Epidermal melanocyte (primary cell): Measurements from ENCODE around the gene EPHX1.

Source experiments
- DNase-seq: peaks from one replicate; pipeline ENCODE4 v3.0.0; 2011; ENCODE audit warnings: low spot score; ENCODE audit not compliant: insufficient read length

The EPHX1 gene

DNA sequence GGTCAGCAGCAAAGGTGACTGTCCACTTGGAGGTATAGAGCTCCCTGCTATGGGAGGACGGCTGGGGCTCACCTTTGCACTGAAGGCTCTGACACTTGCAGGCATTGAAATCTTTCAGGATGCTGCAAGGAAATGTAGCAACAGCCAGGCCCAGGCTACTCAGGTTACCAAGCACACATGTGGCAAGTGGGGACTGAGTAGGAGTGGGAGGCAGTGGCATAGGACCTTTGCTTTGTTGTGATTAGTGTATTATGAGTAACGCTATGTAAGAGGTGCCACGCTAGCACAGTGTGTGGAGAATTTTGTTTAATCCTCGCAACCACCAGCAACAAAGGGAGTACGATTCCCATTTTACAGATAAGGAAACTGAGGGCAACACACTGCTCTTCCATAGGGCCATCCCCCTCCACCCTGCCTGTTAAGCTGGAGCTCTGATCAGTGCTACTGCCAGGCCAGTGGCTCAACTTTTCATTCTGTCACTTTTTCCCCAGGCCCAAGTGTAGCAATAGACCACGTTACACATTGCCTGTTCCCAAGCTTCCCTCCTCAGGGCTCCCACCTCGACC is 51.0 kb downstream of the EPHX1 start:
- no peak for DNase-seq

DNA sequence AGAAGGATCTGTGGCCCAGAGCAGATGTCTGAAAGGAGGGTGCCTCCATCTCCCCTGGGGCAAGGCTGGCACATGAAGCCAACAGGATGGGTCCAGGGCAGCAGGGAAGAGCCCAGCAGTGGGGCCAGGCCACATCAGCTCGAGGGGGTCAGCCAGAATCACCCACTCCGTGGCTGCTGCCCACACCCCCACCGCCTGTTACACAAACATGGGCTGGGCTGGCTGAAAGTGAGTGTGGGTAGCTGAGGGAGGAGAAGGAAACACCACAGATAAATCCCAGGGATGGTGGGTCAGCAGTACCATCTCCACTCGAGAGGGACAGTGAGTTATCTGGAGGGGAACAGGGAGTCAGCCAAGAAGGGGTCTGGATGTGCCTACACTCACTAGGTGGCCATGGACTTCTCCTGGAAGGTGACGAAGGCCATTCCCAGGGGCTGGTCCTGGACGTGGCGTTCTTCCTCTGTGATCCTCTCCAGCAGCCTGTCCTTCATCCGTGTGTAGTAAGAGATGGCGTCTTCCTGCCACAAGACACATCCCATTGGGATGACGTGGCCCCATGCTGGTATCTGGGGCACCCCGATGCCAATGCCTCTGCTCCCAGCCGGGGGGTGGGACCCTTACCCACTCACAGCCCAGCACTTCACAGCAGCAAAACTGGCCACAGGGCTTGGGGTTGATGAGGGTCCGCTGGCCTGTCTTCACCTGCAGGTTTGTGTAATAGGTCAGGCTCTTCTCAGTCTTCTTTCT is 52.1 kb downstream of the EPHX1 start:
- DNase-seq: no peak

DNA sequence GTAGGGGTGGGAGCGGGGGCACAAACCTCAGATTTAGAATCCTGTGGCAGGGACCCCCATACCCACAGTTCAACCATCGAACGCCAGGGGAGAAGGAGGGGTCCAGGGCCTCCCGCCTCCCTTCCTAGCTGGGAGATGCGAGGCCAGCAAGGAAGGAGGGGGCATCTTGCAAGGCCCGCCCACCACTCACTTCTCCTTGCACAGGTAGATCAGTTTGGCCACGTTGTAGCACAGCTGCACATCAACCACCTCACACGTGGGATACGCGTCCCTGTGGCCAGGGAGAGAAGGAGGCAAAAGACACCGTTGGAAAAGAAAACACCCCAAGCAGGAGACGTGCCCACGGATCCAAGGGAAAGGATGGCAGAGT is 52.6 kb downstream of the EPHX1 start:
- DNase-seq: no peak

DNA sequence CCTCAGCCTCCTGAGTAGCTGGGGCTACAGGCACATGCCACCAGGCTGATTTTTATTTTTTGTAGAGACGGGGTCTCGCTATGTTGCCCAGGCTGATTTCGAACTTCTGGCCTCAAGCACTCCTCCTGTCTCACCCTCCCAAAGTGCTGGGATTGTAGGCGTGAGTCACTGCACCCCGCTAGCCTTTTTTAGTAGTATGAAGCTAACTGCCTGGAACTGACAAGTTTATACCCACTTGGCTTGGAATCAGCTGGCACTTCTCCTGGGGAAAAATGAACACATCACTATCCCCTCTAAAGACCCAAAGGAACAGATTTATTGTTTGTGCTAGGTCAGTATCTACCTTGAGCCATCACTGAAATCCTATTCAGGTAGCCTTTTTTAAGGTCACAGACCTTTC is 53.2 kb downstream of the EPHX1 start:
- no peak for DNase-seq

DNA sequence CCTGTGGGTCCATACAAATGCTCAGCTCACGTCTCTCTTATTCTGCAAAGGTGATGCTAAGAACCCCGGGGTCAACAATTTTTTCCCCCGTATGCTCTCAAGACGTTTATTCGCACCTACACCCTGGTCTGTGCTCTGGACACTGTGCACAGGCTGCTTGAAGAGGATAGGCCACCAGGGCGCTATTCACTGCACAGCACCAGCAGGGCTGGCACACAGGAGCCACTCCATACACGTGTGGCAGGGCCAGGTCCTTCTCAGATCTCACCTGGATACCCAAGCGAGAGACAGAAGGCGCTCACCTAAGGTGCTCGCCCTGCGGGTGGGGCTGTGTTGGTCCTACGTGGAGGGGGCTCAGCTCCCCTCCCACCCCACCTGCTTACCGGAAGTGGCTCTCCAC is 55.6 kb downstream of the EPHX1 start:
- DNase-seq: no peak

DNA sequence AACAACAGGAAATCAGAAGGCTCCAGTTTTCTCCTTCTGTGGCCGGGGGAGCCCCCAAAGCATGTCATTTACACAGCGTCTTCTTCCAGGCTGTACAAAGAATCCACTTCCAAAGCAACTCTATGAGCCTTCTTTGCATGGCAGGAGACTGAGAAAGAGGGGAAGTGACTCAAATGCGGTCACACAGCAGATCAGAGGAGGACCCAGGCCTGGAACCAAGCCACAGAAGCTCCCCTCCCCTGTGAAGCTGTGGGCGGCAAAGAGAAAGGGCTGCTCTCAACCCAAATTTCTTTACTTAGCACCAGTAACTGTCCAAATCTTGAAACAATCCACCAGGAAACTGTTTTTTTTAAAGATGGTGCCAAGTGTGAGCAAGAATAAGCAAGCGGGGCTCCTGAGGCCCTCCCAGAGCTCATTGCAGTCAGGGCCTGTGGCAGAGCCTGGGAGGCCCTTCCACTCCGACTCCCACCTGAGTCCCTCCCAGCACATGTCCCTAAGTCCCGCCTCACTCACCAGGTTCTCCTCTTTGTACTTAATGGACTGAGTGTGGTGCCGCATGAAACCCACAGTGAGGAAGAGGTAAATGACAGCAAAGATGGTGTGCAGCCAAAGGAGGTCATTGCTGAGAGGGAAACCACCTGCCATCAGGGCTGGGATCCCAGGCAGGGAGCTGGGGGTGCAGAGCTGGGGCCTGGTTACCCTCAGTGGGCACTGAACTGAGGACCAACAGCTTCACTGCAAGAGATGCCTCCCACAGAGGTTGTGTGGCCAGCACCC is 56.3 kb downstream of the EPHX1 start:
- no peak for DNase-seq

DNA sequence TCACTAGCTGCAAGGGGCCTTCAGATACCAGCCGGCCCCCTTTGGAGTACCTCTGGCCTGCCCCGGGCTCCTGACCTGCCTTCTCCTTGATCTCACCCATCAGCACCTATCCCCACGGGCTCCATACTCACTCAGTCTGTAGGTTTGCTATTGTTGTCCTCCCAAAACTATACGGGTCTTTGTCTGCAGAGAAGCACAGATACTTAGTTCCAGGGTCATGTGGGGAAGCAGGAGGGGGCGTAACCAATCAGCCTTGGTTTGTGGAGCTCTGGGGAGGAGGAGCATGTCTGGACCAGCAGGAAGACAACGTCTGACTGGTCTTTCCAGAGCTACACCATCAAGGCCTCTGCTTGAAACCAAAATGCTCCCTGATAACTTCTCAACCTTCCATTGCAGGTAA is 57.1 kb downstream of the EPHX1 start:
- no peak for DNase-seq

DNA sequence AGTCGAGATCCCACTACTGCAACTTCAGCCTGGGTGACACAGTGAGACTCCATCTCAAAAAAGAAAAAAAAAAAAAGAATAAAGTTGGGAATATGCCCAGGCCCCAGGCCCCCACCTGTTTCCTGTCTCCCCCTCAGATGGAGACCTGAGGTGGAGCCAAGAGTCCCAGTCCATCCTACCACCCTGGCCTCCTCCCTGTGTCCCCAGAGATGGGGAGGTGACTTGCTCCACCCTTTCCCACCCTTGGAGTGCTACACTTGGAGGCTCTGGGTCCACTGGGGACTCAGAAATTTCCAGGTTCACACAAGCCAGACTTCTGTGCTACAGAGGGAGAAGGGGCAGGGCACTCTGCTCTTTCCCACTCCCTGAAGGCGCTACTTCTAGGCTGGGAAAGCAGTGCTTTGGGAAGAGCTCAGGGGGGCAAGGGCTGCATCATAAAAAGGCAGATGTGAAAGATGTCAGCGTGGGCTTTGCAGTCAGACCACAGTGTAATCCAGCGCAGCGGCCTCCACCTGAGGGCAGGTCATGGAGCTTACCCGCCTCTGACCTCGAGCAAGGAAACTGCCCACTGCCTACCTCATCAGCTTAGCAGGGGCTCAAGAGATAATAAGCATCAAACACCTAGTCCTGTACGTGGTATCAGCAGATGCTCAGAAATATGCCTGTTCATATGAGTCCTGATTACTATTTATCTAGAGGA is 58.9 kb downstream of the EPHX1 start:
- no peak for DNase-seq

DNA sequence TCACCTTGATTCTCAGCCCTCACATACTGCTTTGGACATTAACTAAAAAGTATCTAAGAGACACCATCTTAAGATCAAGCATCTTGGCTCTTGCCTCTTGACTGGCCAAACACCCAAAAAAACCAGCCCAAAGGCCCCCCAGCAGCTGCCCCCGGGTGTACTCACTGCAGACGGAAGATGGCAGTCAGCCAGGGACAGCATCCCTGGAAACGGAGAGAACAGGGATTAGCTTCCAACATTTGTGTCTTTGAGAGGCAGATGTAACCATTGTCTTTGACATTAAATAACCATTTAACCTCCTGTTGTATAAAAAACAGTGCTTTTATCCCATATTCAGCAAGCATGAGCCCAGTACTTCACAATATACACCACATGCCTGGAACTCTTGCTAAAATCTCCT is 61.0 kb downstream of the EPHX1 start:
- no peak for DNase-seq

DNA sequence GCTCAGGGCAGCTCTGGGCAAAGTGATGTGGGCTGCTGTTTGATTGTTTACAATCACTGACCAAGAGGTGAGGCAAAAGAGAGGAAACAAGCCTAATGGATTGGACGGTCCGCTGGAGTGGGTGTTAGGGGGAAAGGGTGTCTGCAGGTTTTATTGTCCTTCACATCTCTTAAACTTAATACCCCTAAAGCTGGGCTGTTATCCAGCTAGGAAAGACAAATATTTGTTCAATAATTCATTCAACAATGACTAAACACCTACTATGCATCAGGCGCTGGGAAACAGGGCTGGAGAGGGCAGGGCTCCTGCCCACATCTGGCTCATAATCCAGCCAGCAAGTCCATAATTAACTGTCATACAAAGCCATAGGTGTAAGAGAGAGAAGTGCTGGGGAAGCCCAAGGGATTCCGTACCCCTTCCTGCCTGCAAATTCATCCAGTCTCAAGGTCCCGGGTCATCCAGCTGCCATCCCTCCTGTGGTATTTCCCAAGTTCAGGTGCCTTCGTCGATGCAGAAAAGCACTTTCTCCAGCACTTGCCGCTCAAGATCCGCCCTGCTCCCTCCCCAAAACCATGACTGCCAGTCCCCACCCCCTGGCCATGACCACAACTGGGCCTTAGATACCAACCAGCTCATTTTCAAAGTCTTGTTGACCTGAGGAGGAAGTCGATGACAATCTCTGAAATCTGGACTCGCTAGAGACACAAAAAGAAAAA is 61.6 kb downstream of the EPHX1 start:
- no peak for DNase-seq

DNA sequence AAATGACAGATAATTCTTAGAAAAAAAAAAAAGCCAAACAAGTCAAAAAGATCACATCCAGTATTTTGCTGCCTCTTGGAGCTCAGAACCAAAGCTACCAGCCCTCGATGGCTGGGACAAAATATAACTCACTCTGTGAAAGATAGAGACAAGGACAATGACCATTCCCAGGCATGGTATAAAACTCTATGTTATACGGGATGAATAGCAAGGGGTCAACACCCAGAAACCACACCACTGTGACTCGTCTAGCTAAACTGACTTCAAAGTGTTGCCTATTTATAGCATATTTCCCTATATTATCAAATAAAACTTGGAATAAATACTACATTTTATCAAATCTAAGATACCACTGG is 62.1 kb downstream of the EPHX1 start:
- no peak for DNase-seq

DNA sequence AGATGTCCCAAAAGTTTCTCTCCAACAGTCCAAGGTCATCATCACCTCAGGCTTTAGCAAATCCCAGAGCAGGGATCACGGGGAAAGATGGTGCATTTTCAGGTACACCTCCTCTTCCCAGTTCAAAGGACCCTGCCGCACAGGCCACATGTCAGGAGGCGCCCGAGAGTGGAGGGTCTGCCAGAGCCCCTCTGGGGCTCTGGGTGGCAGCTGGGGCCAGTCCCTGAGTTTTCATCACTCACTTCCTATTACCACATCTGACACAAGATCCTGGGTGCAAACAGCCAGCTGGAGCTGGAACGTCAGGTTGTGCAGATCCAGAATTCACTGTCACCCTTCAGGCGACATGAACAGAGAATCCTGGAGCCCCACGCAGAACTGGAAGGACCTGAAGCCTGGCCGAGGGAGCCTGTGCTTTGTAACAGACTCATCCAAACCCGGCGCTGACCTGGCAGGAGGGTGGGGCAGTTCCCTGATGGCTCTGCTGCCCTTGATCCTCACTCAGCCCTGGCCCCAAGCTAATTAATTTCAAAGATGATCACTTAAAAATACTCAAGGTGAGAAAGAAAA is 63.4 kb downstream of the EPHX1 start:
- DNase-seq: no peak

DNA sequence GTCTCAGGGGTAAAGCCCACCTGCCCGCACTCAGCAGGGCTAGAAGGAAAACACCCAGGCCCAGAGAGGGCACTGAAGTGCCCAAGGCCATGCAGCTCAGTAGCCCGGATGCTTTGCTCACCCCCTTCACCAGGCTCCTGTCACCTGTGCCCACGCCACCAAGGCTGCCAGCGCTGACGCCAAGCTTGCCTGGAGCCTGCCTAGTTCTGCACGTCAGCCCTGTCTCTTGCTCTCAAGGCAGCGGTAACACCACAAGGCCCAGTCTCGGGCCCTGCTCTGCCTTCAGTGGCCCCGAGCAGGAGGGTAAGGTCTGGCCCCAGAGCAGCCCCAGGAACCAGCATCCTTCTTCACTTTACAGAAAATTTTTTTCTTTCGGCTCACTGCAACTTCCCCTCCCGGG is 64.5 kb downstream of the EPHX1 start:
- no peak for DNase-seq

DNA sequence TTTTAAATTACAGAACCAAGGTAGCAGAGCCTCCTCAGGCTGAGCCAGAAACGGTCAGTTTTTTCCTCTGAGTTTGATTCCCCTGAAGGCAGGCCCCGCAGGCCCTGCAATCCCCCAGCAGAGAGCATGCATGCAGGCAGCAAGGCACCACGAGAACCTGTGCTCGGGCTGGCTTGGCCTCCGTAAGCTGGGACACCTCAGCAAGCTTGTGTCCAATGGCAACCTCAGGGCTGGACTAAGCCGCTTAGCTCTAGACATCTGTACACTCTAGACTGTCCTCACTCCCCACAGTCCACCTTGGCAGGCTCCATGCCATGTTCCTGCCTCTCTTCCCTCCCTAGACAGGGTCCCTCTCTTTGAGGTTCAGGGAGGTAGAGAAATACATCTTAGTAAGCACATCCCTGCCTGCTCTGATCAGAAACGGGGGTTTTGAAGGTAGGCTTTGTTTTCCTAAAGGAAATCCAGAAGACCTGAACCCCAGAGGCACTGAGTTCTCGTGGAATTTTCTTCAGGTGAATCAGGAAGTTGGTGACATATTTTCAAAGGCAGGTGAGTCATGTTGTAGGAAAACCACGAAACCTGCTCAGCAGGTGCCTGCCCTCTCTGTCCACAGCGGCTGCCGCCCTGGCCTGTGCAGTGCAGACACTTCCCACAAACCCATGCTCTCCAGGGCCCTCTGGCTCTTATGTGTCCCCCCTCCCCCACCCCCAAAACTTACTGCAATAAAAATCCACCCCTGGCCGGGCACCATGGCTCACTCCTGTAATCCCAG is 65.3 kb downstream of the EPHX1 start:
- no peak for DNase-seq

DNA sequence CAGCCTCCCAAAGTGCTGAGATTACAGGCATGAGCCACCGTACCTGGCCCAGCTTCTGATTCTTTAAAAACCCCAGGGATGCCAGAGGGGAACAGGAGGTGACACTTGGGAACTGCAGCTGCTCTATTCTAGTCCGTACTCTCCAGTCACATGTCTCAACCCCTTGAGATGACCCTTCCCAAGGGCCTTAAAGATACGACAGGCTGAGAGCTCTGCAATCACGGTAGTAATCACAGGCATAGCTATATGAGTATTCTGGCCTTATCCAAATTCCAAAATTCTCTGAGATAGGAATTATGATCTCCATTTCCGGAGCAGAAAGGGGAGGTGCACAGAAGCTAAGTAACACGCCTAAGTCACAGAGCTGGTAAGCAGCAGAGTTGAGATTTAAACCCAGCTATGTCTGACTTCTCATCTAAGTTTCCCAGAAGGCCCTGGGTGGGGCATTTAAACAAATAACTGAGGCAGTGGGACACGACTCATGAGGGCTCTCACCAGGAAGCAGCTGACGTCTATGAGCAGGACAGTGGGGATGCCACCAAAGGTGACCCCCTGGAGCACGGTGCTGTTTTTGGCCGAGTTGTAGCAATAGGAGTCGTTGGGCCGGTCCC is 67.1 kb downstream of the EPHX1 start:
- no peak for DNase-seq

DNA sequence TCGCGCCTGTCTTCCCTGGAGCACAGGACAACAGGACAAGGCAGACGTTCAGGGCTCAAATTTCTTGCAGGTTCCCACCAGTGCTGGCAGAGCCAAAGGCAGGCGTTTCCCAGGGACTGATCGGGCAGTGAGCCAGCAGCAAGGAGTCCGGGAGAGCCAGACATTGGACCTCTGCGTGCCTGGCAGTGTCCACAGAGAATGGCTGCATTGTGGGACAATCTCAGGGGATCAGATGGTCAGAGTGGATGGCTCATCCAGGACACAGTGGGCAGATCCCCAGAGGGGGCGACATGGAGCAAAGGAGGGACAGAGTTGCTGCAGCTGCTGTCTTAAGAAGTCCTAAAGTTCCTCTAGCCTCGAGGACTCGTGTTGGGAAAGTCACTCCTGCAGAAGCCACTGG is 67.7 kb downstream of the EPHX1 start:
- peak; percentile 63 for DNase-seq

DNA sequence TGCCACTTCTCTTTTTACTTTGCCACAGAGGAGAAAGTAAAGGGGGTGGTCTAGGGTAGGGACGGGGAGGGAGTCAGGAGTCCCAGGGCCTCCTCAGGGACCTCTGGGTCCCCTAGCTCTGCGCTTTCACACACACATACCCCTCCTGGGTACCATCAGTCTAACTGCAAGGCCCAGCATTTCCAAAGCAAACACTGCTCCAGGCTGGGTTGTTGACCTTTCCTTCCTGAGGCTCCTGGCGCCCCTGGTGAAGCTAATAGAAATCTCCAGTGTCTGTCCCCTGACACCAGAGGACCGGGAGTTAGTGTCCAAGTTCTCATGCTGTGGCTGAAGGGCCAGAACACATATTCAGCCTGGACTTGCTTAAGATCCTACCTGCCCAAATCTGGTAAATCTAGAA is 68.4 kb downstream of the EPHX1 start:
- DNase-seq: no peak

DNA sequence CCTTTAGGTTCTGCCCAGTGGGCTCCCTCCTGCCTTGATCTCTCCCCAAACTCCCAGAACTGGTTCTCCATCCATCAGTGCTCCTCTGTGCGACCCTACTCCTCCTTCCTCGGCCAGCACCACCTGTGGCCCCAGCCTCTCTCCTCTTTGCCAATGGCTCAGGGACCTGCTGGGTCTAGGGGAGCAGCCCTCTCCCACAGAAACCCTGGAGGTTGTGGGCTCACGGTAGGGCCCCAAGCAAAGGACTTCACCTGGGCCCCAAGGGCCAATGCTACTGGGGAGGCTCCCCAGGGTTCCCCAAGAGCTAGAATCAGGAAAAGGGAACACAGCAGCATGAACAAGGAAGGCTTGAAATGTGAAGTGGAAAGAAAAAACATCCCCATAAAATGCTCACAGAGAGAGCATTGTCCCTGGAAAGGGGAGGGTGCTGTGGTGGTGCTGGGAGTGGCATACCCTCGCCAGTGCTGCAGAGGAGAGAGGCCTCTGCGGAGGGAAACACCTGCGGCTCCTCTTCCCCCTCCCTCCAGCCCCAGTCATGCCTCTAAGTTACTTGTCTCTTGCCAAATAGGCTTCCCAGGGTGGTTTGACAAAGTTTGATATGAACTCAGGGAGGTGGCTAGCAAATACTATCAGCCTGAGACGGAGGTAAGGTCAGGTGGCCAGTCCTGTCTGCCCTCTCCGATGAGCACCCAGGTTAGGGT is 69.7 kb downstream of the EPHX1 start:
- peak; percentile 68 for DNase-seq

DNA sequence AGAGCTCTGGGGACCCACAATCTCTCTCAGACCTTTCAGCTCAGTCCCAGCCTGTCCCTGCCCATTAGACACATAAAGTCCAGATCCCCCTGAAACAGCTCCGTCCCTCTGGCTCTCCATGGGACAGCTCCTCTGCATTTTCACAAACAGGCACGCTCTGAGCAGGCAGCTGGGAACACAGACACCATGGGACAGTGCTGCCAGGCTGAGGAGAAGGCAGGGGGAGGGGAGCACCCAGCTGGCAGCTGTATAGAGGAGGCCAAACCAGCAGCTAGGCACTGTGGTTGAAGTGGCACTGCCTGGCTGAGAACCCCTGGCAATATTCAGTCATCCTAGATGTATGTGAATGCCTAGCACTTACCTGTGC is 70.3 kb downstream of the EPHX1 start:
- no peak for DNase-seq

DNA sequence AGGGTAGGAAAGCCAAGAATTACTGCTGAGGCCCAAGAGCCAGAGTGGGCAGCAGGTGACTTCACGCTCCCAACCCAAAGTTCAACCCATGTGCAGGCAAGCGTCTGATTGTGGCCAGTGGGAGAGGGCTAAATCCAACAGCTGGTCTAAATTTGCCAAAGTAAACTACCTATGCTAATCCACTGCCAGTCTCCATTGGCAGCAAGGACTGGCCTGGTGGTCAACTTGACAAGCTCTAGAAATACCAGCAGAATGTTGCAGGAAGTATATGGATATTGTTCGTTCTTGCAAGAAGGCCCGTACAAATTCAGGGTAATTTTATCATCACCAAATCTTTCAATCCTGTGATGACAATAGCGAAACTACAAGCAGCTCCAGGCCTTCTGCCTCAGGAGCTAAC is 70.7 kb downstream of the EPHX1 start:
- no peak for DNase-seq
